Panc1 (cell line): ENCODE measurements around the gene EIPR1. TPM values are rescaled to one million over a fixed set of nuclear protein-coding genes. Genes with fewer than 3 reads are reported as not detected.
A peak's percentile ranks its signal among the peaks of the same experiment; 100 is the strongest.
"Not testable (repeated sequence)": the region's sequence is repeated elsewhere in the genome, so short reads cannot be mapped to it uniquely, and the experiment has no call there.

ENCODE experiments used
- ATAC-seq: fragments of 200-7000 bp; cut with Tn5 transposase; 2 replicates; pipeline ENCODE4 v1.9.1; 2020; ENCODE audit warnings: mild to moderate bottlenecking, moderate library complexity
- BruUV-seq: library from RNA; stranded (reverse); fragments of 400-500 nt; replicated peaks from 2 replicates; lab custom pipeline; 2021; lab: Mats Ljungman, UMichigan
- CTCF ChIA-PET: fragments of 300-600 bp; sonication (Branson Sonifier 250); formaldehyde crosslinking; loops from one replicate; lab custom pipeline; 2022; ENCODE audit warnings: antibody characterized with exemption; lab: Charles Lee
- POLR2A ChIA-PET: fragments of 300-600 bp; sonication (Branson Sonifier 250); formaldehyde crosslinking; loops from one replicate; lab custom pipeline; 2022; ENCODE audit warnings: antibody characterized with exemption; lab: Charles Lee
- DNase-seq: peaks from one replicate; pipeline ENCODE4 v3.0.0-alpha.2; 2010; ENCODE audit warnings: low read depth, low spot score
- H3K27ac ChIP-seq: 2 replicates; pipeline ENCODE4 v1.5.1; 2011; ENCODE audit warnings: mild to moderate bottlenecking, low read length, inconsistent platforms
- H3K27me3 ChIP-seq: fragments of 200-500 bp; sonication (Bioruptor generic); 2 replicates; pipeline ENCODE4 v1.6.0; 2014; ENCODE audit warnings: low read length, inconsistent platforms; ENCODE audit not compliant: control insufficient read depth, insufficient read depth
- H3K36me3 ChIP-seq: fragments of 200-500 bp; sonication (Bioruptor generic); 2 replicates; pipeline ENCODE4 v1.5.1; 2014; ENCODE audit warnings: inconsistent platforms, mild to moderate bottlenecking, low read length, moderate library complexity; ENCODE audit not compliant: control insufficient read depth, insufficient read depth
- H3K4me1 ChIP-seq: 2 replicates; pipeline ENCODE4 v1.5.1; 2011; ENCODE audit warnings: inconsistent platforms, mild to moderate bottlenecking, low read length, moderate library complexity; ENCODE audit not compliant: control insufficient read depth, insufficient read depth
- H3K4me3 ChIP-seq, 2 experiments: 2 replicates each; pipeline ENCODE4 v1.5.1; 2011 to 2012; ENCODE audit warnings: low read depth in 2 of 2, low read length in 2 of 2, mild to moderate bottlenecking in 2 of 2, inconsistent platforms in 1 of 2, moderate library complexity in 1 of 2
- H3K9me3 ChIP-seq: fragments of 200-500 bp; sonication (Bioruptor generic); 2 replicates; pipeline ENCODE4 v1.5.1; 2014; ENCODE audit warnings: low read depth, mild to moderate bottlenecking, inconsistent platforms, low read length, moderate library complexity; ENCODE audit not compliant: control insufficient read depth, insufficient read depth
- POLR2AphosphoS5 ChIP-seq: IDR thresholded peaks from 2 replicates; pipeline ENCODE4 v1.6.1; 2012; ENCODE audit warnings: mild to moderate bottlenecking, low read depth, low read length, moderate library complexity
- REST ChIP-seq, 2 experiments: IDR thresholded peaks; 2 replicates each; pipeline ENCODE4 v1.6.1; 2011 to 2012; ENCODE audit warnings: low read depth in 2 of 2, control low read depth in 1 of 2, low read length in 1 of 2, mild to moderate bottlenecking in 1 of 2, moderate library complexity in 1 of 2; ENCODE audit not compliant: insufficient read depth in 1 of 2
- SIN3A ChIP-seq: IDR thresholded peaks from 2 replicates; pipeline ENCODE4 v1.6.1; 2012; ENCODE audit warnings: low read depth, mild to moderate bottlenecking, low read length, moderate library complexity, borderline replicate concordance; ENCODE audit not compliant: insufficient read depth
- TCF7L2 ChIP-seq: IDR thresholded peaks from 2 replicates; pipeline ENCODE4 v1.6.1; 2011; ENCODE audit warnings: mild to moderate bottlenecking, low read depth, low read length, inconsistent platforms
- in situ Hi-C: cut with HindIII; loops from 2 replicates; pipeline ENCODE4 v1.10.0; 2016; ENCODE audit warnings: low sequenced_read_pairs, low pct_unique_long_range_greater_than_20kb
- intact Hi-C: fragments of 100-400 bp; cut with micrococcal nuclease; formaldehyde crosslinking; loops from one replicate; pipeline ENCODE4 v1.10.0; 2022; ENCODE audit not compliant: unreplicated experiment
- total RNA-seq: library from RNA; stranded (reverse); gene quantifications from one replicate; pipeline ENCODE4 v1.2.1, GENCODE V29; 2021; ENCODE audit not compliant: unreplicated experiment
- TF ChIP-seq, protein P1 (sequence below): fragments of 450-650 bp; IDR thresholded peaks from 2 replicates; pipeline ENCODE4 v1.5.1; 2017; ENCODE audit warnings: mild to moderate bottlenecking

The EIPR1 gene
- total RNA-seq, 1 experiment from 2014 or later = 26.7 TPM

GRCh38 chr2:3376821-3377220, 797 bp downstream of the EIPR1 start:
- ChIA-PET POLR2A (no interaction called here), CTCF (no interaction called here)
- H3K27ac ChIP-seq = peak overlapping the region; percentile 98
- in situ Hi-C loops (no loop called here), intact Hi-C loops (no loop called here)
- DNase-seq (no peak), ATAC-seq (no peak)
- peak overlapping the region; percentile 69 to 98 for H3K4me3 ChIP-seq
- H3K36me3 ChIP-seq = peaks cover 17% of the 10 kb centered on the region
- H3K4me1 ChIP-seq = peaks cover 18% of the 10 kb centered on the region
- H3K9me3 ChIP-seq = no peaks in the 10 kb centered on the region
- BruUV-seq = no TSS peak
- H3K27me3 ChIP-seq = no peaks in the 10 kb centered on the region
- TF ChIP-seq, protein P1, sequence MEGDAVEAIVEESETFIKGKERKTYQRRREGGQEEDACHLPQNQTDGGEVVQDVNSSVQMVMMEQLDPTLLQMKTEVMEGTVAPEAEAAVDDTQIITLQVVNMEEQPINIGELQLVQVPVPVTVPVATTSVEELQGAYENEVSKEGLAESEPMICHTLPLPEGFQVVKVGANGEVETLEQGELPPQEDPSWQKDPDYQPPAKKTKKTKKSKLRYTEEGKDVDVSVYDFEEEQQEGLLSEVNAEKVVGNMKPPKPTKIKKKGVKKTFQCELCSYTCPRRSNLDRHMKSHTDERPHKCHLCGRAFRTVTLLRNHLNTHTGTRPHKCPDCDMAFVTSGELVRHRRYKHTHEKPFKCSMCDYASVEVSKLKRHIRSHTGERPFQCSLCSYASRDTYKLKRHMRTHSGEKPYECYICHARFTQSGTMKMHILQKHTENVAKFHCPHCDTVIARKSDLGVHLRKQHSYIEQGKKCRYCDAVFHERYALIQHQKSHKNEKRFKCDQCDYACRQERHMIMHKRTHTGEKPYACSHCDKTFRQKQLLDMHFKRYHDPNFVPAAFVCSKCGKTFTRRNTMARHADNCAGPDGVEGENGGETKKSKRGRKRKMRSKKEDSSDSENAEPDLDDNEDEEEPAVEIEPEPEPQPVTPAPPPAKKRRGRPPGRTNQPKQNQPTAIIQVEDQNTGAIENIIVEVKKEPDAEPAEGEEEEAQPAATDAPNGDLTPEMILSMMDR = no peak
- TF ChIP-seq SIN3A = no peak
- no peak for TF ChIP-seq POLR2AphosphoS5
- no peak for TF ChIP-seq TCF7L2
- TF ChIP-seq REST (IDR thresholded peaks at IDR 0.05; ENCODE audit: insufficient read depth in 1 of 2, low read depth in 2 of 2, low read length in 1 of 2) = no peak

GRCh38 chr2:3369340-3370181, 8.1 kb downstream of the EIPR1 start:
- ATAC-seq, POLR2A ChIA-PET, H3K27me3 ChIP-seq, CTCF ChIA-PET, H3K4me1 ChIP-seq, H3K4me3 ChIP-seq, H3K27ac ChIP-seq, DNase-seq, in situ Hi-C loops, intact Hi-C loops, H3K9me3 ChIP-seq, BruUV-seq, H3K36me3 ChIP-seq: not testable (repeated sequence)

DNA sequence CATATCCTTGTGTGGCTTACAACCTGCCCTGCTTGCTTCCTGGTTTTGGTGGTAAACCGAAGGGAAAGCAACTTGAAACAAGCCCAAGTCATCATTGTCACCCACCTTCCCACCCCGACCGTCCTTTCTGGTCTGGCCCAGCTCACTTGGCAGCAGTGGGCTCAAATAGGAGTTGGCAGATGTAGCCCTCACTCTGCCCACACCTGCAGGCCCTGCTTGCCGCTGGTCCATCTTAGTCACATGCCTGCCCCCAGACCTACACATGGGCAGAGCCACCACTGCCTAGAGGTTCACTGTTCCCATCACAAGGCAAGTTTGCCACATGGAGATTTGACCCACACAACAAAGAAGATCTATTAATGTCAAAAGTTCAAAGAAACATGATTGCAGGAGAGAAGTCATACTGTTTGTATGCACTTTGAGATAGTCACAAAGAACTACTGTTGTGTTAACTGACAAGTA, 9.3 kb downstream of the EIPR1 start:
- no TSS peak for BruUV-seq
- in situ Hi-C loops (no loop called here), intact Hi-C loops (no loop called here)
- DNase-seq = no peak
- no peaks in the 10 kb centered on the region for H3K27me3 ChIP-seq
- no peaks in the 10 kb centered on the region for H3K4me1 ChIP-seq
- ATAC-seq = no peak
- no peak overlapping the region for H3K27ac ChIP-seq
- H3K9me3 ChIP-seq = no peaks in the 10 kb centered on the region
- H3K36me3 ChIP-seq = no peaks in the 10 kb centered on the region
- CTCF ChIA-PET = no interaction called here
- POLR2A ChIA-PET = no interaction called here
- H3K4me3 ChIP-seq = no peak overlapping the region
- TF ChIP-seq POLR2AphosphoS5 (no peak), REST (IDR thresholded peaks at IDR 0.05; ENCODE audit: insufficient read depth in 1 of 2, low read depth in 2 of 2, low read length in 1 of 2) (no peak), TCF7L2 (no peak), SIN3A (no peak)
- TF ChIP-seq, protein P1 = no peak
